CD14-positive monocyte (primary cell): ENCODE results near the gene MCMBP. TPM values are rescaled to one million over a fixed set of nuclear protein-coding genes. Genes with fewer than 3 reads are reported as not detected.

Experiments used
- DNase-seq, 3 donors: peaks; one replicate each; pipeline ENCODE4 v3.0.0-alpha.2; 2011 to 2022
- H2AFZ ChIP-seq: 2 replicates; pipeline ENCODE4 v1.6.0; 2012; ENCODE audit warnings: mild to moderate bottlenecking, low read depth, low read length, inconsistent platforms; ENCODE audit not compliant: insufficient read depth, poor library complexity, severe bottlenecking
- H3K27ac ChIP-seq, 2 donors: 1 replicate in 1 of 2; 2 replicates in 1 of 2; pipeline ENCODE4 v1.5.1; 2012 to 2013; ENCODE audit warnings: low read length in 2 of 2, control low read depth in 1 of 2, inconsistent platforms in 1 of 2, low read depth in 1 of 2, mild to moderate bottlenecking in 1 of 2
- H3K27me3 ChIP-seq, 2 donors: one replicate each; pipeline versions ENCODE4 v1.6.0 to v1.6.1; 2011 to 2013; ENCODE audit warnings: low read length in 2 of 2; ENCODE audit not compliant: control insufficient read depth in 2 of 2, insufficient read depth in 2 of 2
- H3K36me3 ChIP-seq, 2 donors: replicated peaks in 1 of 2; 1 replicate in 1 of 2; 2 replicates in 1 of 2; pipeline versions ENCODE4 v1.5.1 to v1.6.1; 2012 to 2013; ENCODE audit warnings: low read length in 2 of 2, control low read depth in 1 of 2, inconsistent platforms in 1 of 2, mild to moderate bottlenecking in 1 of 2; ENCODE audit not compliant: insufficient read depth in 2 of 2, control insufficient read depth in 1 of 2
- H3K4me1 ChIP-seq, 2 donors: 1 replicate in 1 of 2; 2 replicates in 1 of 2; pipeline versions ENCODE4 v1.5.1 to v1.6.1; 2012 to 2013; ENCODE audit warnings: low read length in 2 of 2, control low read depth in 1 of 2, inconsistent platforms in 1 of 2, mild to moderate bottlenecking in 1 of 2, moderate library complexity in 1 of 2; ENCODE audit not compliant: insufficient read depth in 2 of 2, control insufficient read depth in 1 of 2
- H3K4me2 ChIP-seq: replicated peaks from 2 replicates; pipeline ENCODE3; 2012; ENCODE audit warnings: low read length, moderate library complexity, mild to moderate bottlenecking; ENCODE audit not compliant: poor library complexity, severe bottlenecking; ENCODE audit errors: extremely low read depth
- H3K4me3 ChIP-seq, 3 experiments: fragments of 200-600 bp in 1 of 3; sonication (generic) in 1 of 3; replicated peaks in 1 of 3; 1 replicate in 2 of 3; 2 replicates in 1 of 3; pipeline ENCODE4 v1.5.1; 2011 to 2013; ENCODE audit warnings: low read length in 3 of 3, mild to moderate bottlenecking in 3 of 3, control low read depth in 2 of 3, low read depth in 2 of 3, inconsistent platforms in 1 of 3, moderate library complexity in 1 of 3
- H3K79me2 ChIP-seq: 2 replicates; pipeline ENCODE4 v1.6.0; 2012; ENCODE audit warnings: mild to moderate bottlenecking, control low read depth, inconsistent platforms, low read length, moderate library complexity; ENCODE audit not compliant: insufficient read depth
- H3K9ac ChIP-seq: 2 replicates; pipeline ENCODE4 v1.6.0; 2017; ENCODE audit warnings: low read length, mild to moderate bottlenecking; ENCODE audit not compliant: insufficient read depth, poor library complexity, severe bottlenecking
- H3K9me3 ChIP-seq, 2 donors: replicated peaks in 1 of 2; 1 replicate in 1 of 2; 2 replicates in 1 of 2; pipeline versions ENCODE4 v1.5.1 to v1.6.1; 2012 to 2013; ENCODE audit warnings: low read length in 2 of 2, control low read depth in 1 of 2; ENCODE audit not compliant: control insufficient read depth in 1 of 2, insufficient read depth in 1 of 2
- H4K20me1 ChIP-seq: 2 replicates; pipeline ENCODE4 v1.6.0; 2012; ENCODE audit warnings: mild to moderate bottlenecking, low read length, control low read depth, moderate library complexity; ENCODE audit not compliant: insufficient read depth
- H3K27ac Mint-ChIP-seq, 7 donors: one replicate each; pipeline ENCODE4 v1.8.0; 2020; ENCODE audit warnings: mild to moderate bottlenecking in 7 of 7, mixed read lengths in 7 of 7, moderate library complexity in 6 of 7, inconsistent platforms in 2 of 7
- H3K27me3 Mint-ChIP-seq, 3 donors: one replicate each; pipeline ENCODE4 v1.8.0; 2021 to 2022; ENCODE audit warnings: low read depth in 3 of 3, mild to moderate bottlenecking in 3 of 3, mixed read lengths in 3 of 3, moderate library complexity in 3 of 3, inconsistent platforms in 1 of 3
- H3K36me3 Mint-ChIP-seq, 2 donors: one replicate each; pipeline ENCODE4 v1.8.0; 2020; ENCODE audit warnings: mixed read lengths in 2 of 2, inconsistent platforms in 1 of 2, mild to moderate bottlenecking in 1 of 2
- H3K4me1 Mint-ChIP-seq: one replicate; pipeline ENCODE4 v1.8.0; 2020; ENCODE audit warnings: mild to moderate bottlenecking, mixed read lengths
- H3K4me3 Mint-ChIP-seq, 2 donors: one replicate each; pipeline ENCODE4 v1.8.0; 2020; ENCODE audit warnings: mild to moderate bottlenecking in 2 of 2, mixed read lengths in 2 of 2, moderate library complexity in 1 of 2
- H3K9me3 Mint-ChIP-seq, 7 donors: one replicate each; pipeline ENCODE4 v1.8.0; 2020 to 2022; ENCODE audit warnings: mixed read lengths in 7 of 7, mild to moderate bottlenecking in 6 of 7, moderate library complexity in 6 of 7, inconsistent platforms in 2 of 7
- CTCF ChIP-seq: fragments of 200-600 bp; IDR thresholded peaks from one replicate; pipeline ENCODE4 v1.8.0; 2022; ENCODE audit warnings: antibody characterized with exemption, mild to moderate bottlenecking
- WGBS: methylation state at CpG from one replicate; pipeline ENCODE4 v1.1.5; 2013; ENCODE audit warnings: missing lambda C conversion rate; ENCODE audit not compliant: insufficient coverage; 5-methylcytosine and 5-hydroxymethylcytosine counted together
- intact Hi-C, 2 donors: fragments of 100-400 bp; cut with micrococcal nuclease; formaldehyde crosslinking; loops; one replicate each; pipeline versions ENCODE4 v1.15.0 to v1.15.1; 2023
- polyA plus RNA-seq, 3 donors: library from polyadenylated mRNA; depleted of rRNA in 1 of 3; unstranded in 2 of 3; stranded (reverse) in 1 of 3; fragments of 300-500 nt in 2 of 3; fragments of >200 nt in 1 of 3; fragmentation: Illumina TruSeq in 2 of 3; gene quantifications; 1 replicate in 2 of 3; 2 replicates in 1 of 3; pipeline ENCODE4 v1.2.3, GENCODE V29; 2012 to 2021

Gene MCMBP
- polyA plus RNA-seq, 3 donors = 40.3 to 96.7 (median 75.3) TPM

DNA sequence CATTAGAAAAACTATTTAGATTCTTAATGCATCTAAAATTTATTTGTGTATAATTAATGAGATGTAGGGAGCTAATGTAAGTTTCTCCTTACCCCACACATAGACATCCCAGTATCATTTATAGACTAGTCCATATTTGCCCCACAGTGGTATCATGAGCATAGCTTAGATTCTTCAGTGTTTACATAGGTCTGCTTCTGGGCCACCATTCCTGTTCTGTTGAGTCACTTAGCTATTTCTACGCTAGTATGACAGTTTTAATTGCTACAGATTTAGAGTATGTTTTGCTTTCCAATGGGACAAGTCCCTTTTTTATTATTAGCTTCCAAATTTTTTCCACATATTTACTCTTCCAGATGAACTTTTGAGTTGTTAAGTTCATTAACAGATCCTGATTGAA, 69.4 kb downstream of the MCMBP start:
- no peaks in the 10 kb centered on the region for H3K9me3 Mint-ChIP-seq
- H3K36me3 Mint-ChIP-seq = peaks cover 29 to 39% of the 10 kb centered on the region in 2 donors
- H3K9ac ChIP-seq = no peak overlapping the region
- H3K4me1 ChIP-seq = no peaks in the 10 kb centered on the region
- no peaks in the 10 kb centered on the region for H3K27me3 ChIP-seq
- H3K4me3 ChIP-seq = no peak overlapping the region
- no peak overlapping the region for H3K4me2 ChIP-seq
- WGBS = no CpG with 5 or more reads among the region's 1 CpG
- no peaks in the 10 kb centered on the region for H4K20me1 ChIP-seq
- H3K27ac Mint-ChIP-seq = no peak overlapping the region
- no peaks in the 10 kb centered on the region for H3K79me2 ChIP-seq
- no peak overlapping the region for H2AFZ ChIP-seq
- intact Hi-C loops = no loop called here
- H3K9me3 ChIP-seq = no peaks in the 10 kb centered on the region
- peaks cover 0 to 1% (median 0%) of the 10 kb centered on the region in 3 donors for H3K27me3 Mint-ChIP-seq
- no peak for TF ChIP-seq CTCF
- DNase-seq = no peak
- peaks cover 0 to 37% of the 10 kb centered on the region in 2 donors for H3K36me3 ChIP-seq
- no peak overlapping the region for H3K4me3 Mint-ChIP-seq
- no peak overlapping the region for H3K27ac ChIP-seq
- no peaks in the 10 kb centered on the region for H3K4me1 Mint-ChIP-seq

- Histone ChIP-seq H3K27ac (no peak overlapping the region), H3K4me1 (no peaks in the 10 kb centered on the region), H2AFZ (no peak overlapping the region), H3K27me3 (no peaks in the 10 kb centered on the region), H3K79me2 (no peaks in the 10 kb centered on the region), H3K4me2 (no peak overlapping the region), H4K20me1 (no peaks in the 10 kb centered on the region), H3K36me3 (peaks cover 0 to 37% of the 10 kb centered on the region in 2 donors), H3K4me3 (no peak overlapping the region), H3K9ac (no peak overlapping the region), H3K9me3 (no peaks in the 10 kb centered on the region)
- Mint-ChIP-seq H3K27me3 (peaks cover 0 to 1% (median 0%) of the 10 kb centered on the region in 3 donors), H3K27ac (peak overlapping the region in 1 of 7 donors; percentile 60), H3K9me3 (no peaks in the 10 kb centered on the region), H3K4me1 (no peaks in the 10 kb centered on the region), H3K4me3 (no peak overlapping the region), H3K36me3 (peaks cover 34 to 40% of the 10 kb centered on the region in 2 donors)
- DNase-seq = no peak
- 100% methylated on average over 3 of the region's 6 CpGs for WGBS
- TF ChIP-seq CTCF = no peak
- intact Hi-C loops = no loop called here
Observed at GRCh38 chr10:119801998-119802538, 70.6 kb downstream of the MCMBP start.
